ENCODE results near the gene LARGE1.

LARGE1 gene

GRCh38 chr22:33717694-33718396, 202.4 kb downstream of the LARGE1 start:
- DNase-seq (ENCODE audit: low spot score), result no peak

- DNase-seq (ENCODE audit: low spot score), result no peak
Measured at GRCh38 chr22:33715237-33715985, 204.9 kb downstream of the LARGE1 start.

- no peak for DNase-seq (ENCODE audit: low spot score)
Measured at GRCh38 chr22:33710326-33710725, 209.9 kb downstream of the LARGE1 start.

- no peak for DNase-seq (ENCODE audit: low spot score)
Measured at GRCh38 chr22:33707581-33707980, 212.7 kb downstream of the LARGE1 start.

GRCh38 chr22:33706100-33706499, 214.2 kb downstream of the LARGE1 start:
- no peak for DNase-seq (ENCODE audit: low spot score)

- no peak for DNase-seq (ENCODE audit: low spot score)
Measured at GRCh38 chr22:33699176-33699575, 221.1 kb downstream of the LARGE1 start.

DNA sequence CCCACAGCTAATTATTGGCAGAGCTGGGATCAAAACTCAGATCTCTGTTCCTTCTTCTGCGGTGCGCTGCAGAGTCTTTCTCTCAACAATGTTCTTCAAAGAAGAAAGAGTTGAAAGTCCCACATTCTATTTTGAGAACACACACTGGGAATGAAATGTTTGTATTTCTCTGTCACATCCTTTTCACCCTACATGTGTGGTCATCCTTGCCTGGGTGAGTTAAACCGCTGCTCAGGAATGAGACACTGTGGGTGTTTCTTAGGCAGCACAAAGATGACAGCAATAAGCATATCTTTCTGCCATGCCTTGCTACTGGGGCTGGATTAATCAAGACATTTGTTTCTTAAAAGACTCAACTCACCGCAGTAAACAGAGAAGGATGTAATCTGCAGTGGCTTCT, 222.6 kb downstream of the LARGE1 start:
- DNase-seq (ENCODE audit: low spot score), result no peak

DNA sequence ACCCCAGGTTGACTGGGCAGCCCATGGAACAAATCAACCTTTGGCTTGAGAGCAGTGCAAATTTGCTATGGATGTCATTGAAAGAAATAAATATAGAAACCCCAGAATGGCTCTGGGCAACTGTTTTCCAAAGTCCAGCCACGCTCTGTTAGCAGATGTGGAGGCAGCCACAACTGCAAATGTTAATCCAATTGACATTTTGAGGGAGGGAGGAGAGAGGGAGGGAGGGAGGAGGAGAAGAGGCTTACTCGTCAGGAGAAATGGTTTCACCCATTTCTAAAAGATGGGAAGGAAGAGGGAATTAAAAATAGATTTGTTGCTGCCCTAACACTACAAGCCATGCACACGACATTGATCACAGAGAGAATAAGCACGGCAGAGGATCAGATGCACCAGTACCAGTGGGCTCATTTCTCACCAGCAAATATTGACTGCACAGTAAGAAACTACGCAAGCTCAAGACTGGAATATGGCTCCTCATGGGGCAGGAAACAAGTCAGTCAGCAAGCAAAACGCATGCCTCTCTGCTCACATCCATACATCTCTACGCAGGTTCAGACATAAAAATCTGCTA, 229.1 kb downstream of the LARGE1 start:
- DNase-seq (ENCODE audit: low spot score), result no peak

DNA sequence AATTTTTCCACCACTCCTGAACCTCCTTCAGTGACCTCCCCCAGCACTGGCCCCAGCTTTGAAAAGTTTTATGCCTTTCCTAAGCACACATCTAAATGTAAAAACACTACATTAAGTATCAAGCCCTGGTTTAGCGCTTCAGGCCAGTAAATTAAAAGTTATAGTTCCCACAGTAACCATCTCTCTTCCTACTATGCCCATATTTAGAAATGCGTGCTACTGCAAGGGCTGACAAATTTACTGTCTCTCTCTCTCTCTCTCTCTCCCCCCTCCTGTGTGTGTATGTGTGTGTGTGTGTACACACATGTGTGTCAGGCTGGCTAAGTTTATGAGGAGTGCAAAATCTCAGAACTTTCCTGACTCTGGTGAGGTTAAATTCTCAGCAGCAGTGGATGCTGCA, 231.4 kb downstream of the LARGE1 start:
- DNase-seq (ENCODE audit: low spot score), result no peak

DNA sequence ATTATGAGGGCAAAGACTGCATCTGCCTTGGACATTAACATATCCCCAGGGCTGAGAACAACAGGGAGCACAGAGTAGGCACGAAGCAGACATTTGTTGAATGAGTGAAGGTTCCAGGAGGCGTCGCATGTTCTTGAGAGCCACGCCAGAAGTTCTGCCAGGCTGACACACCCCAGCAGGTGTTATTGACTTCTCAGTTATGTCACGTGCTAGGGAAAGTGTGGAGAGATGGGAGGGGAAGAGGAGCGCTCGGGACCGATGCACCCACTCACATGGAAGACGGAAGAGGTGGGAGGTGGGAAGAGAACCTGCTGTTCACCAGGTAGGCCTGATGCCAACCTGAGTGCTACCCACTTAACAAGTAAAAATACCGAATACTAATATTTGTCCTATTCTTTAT, 232.8 kb downstream of the LARGE1 start:
- DNase-seq (ENCODE audit: low spot score), result no peak

DNA sequence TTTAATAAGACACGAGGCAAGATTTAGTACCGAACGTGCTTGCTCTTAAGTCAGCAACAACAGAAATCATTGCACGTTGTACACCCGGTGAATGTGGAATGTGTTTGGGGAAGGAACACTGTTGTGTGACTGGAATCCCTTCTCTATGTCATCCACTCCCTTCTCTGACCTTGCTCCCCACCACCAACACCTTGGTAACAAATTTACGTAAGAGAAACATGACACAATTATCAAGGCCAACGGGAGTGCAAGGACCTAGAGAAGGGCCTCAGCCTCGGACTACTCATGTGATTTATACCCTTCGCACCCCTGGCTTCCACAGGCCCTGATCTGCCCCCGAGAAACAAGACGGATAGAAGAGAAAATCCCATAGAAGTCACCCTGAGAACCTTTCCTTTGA, 236.2 kb downstream of the LARGE1 start:
- no peak for DNase-seq (ENCODE audit: low spot score)

DNA sequence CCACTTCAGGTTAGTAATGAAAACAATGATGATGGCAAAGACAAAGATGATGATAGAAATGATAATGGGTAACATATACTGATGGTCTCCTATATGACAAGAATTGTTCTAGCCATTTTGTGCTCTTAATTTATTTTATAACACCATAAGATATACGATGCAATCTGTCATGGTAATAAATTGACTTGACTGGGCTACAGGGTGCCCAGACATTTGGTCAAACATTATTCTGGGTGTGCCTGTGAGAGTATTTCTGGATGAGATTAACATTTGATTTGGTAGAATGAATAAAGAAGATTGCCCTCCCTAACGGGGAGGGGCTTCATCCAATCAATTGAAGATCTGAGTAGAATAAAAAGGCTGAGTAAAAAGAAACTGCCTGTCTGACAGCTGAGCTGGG, 237.3 kb downstream of the LARGE1 start:
- no peak for DNase-seq (ENCODE audit: low spot score)

DNA sequence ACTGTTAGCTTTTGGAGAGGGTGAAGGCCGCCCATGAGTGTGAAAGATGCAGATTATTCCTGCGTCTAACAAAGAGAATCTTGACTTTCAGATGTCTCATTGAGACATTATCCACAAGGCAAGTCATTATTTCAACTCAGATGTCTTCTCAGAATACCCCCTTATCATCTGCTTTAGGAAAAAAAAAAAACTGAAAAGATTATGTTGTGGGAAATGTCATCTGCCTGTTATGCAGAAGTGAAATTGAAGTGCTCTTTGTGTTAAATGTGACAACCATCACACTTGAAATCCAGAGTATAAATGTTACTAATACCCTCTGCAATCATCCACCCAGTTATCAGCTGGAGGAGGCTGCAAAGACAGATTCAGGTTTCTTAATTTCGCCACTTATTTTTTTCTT, 239.6 kb downstream of the LARGE1 start:
- DNase-seq (ENCODE audit: low spot score), result no peak

- DNase-seq (ENCODE audit: low spot score), result no peak
Measured at GRCh38 chr22:33678523-33678922, 241.8 kb downstream of the LARGE1 start.

- no peak for DNase-seq (ENCODE audit: low spot score)
Measured at GRCh38 chr22:33677536-33677935, 242.7 kb downstream of the LARGE1 start.

DNA sequence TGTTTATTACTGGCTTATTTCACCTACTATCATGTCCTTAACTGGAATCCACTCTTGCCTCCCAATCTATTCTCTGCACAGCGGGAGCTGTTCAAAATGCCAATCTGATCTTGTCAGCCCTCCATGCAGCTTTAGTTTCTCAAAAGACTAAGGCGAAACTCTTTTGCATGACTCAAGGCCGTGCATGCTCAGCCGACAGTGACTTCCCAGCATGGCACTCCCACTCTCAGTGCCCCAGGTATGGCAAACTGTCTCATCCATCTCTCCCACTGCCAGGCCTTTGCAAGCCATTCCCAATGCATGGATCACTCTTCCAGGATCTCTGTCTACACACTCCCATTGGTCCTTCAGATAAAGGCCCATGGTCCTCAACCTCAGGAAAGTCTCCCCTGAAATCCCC, 245.9 kb downstream of the LARGE1 start:
- DNase-seq (ENCODE audit: low spot score), result no peak

GRCh38 chr22:33669746-33670145, 250.5 kb downstream of the LARGE1 start:
- no peak for DNase-seq (ENCODE audit: low spot score)

DNA sequence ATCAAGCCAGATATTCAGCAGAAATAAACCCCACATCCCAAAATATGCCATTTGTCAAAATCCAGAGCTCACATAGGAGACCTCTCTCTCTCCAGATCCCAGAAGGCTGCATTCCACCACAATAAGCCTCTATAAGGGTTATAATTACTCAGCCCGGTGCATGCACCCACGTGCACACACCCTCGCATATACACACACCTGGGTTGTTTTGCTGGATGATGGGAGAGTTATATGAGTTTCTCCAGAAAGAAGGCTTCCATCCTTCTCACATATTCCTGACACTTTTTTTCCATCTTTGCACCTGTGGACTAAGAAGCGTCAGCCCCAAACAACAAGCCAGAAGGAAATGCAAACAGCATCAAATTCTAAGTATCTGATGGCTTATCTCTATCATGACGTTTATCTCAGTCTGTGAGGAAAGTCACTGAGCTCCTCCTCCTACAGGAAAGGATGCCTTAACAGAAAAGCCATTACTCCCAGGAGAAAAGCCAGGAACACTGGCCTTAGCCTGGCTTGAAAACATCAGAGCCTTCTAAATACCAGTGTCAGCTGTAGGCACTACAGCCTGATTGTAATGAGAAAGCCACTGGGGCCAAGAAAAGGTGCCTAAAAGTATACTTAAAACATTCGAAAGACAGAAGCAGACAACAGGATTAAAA, 253.2 kb downstream of the LARGE1 start:
- no peak for DNase-seq (ENCODE audit: low spot score)

DNA sequence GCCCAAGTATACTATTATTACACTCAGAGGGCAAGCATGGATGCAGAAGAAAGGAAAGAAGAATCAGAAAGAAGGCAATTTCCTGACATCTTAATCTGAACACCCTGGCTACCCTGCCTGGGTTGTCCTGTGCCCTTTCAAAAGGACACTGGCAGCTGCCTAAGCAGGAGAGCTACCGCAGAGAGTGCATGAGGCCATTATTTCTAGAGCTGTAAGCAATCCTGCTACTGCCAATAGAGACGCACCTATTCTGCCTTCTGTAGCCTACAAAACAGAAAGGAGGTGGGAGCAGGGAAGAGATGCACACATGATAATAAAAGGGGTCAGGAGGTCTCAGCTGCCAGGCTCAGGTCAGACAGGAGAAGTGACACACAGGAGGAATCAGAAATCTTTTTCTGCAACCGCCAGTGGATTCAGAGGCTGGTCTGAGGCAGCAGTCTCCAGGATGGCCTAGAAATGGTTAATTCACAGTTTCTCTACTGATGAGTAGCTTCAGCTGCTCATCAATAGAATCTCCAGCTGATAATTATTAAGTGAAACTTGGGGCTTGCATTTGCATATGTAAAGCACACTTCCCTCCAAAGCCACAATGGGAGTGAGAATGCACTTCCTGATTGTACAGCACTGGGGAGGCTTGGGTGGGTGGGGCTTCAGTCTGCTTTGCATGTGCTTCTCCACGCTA, 253.9 kb downstream of the LARGE1 start:
- no peak for DNase-seq (ENCODE audit: low spot score)

GRCh38 chr22:33659448-33659847, 260.8 kb downstream of the LARGE1 start:
- DNase-seq (ENCODE audit: low spot score), result no peak

DNA sequence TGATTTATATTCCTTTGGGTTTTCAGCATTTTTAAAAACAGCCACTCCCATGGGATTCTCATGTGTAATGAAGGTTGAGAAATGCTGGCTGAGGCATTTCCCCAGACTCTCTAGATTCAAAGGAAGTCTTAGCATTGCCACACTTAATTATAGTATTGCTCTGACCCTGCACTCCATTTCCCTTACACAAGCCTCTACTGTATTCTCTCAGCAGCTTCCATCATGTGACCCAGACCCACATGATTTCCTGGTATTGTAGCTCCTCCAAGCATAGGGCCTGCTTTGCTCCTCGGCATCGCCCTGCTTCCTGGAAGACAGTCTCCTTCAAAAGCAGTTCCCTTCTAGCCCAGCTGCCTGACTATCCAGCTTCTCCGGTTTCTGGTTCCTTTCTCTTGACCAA, 261.5 kb downstream of the LARGE1 start:
- no peak for DNase-seq (ENCODE audit: low spot score)

- no peak for DNase-seq (ENCODE audit: low spot score)
Measured at GRCh38 chr22:33657670-33658069, 262.6 kb downstream of the LARGE1 start.
